PFSK-1 (cell line): ENCODE measurements around the gene ATP5F1D.

Experiments
- FOXP2 ChIP-seq: optimal IDR thresholded peaks from 2 replicates; pipeline ENCODE3; 2011; ENCODE audit warnings: borderline replicate concordance, control low read depth, inconsistent platforms; ENCODE audit not compliant: insufficient read depth; ENCODE audit errors: extremely low read length, extremely low read depth
- POLR2AphosphoS5 ChIP-seq: IDR thresholded peaks from 2 replicates; pipeline ENCODE4 v1.6.1; 2012; ENCODE audit warnings: low read depth, mild to moderate bottlenecking, control low read depth, low read length, moderate library complexity
- REST ChIP-seq, 2 experiments: IDR thresholded peaks; 2 replicates each; pipeline versions ENCODE4 v1.6.1 to v1.8.0; 2011 to 2012; ENCODE audit warnings: low read depth in 2 of 2, low read length in 2 of 2, control low read depth in 1 of 2, inconsistent platforms in 1 of 2, mild to moderate bottlenecking in 1 of 2, moderate library complexity in 1 of 2; ENCODE audit not compliant: insufficient read depth in 1 of 2
- SIN3A ChIP-seq: IDR thresholded peaks from 2 replicates; pipeline ENCODE4 v1.6.1; 2012; ENCODE audit warnings: mild to moderate bottlenecking, low read length, moderate library complexity, borderline replicate concordance; ENCODE audit not compliant: insufficient read depth
- TAF1 ChIP-seq: IDR thresholded peaks from 2 replicates; pipeline ENCODE4 v1.6.1; 2012; ENCODE audit warnings: low read length, control low read depth, borderline replicate concordance; ENCODE audit not compliant: insufficient read depth

The ATP5F1D gene

GRCh38 chr19:1291761-1292418 lies 50.3 kb downstream of the ATP5F1D start:
- TF ChIP-seq REST (IDR thresholded peaks at IDR 0.05; ENCODE audit: insufficient read depth in 1 of 2, low read depth in 2 of 2, low read length in 2 of 2) (no peak), TAF1 (no peak), POLR2AphosphoS5 (no peak), FOXP2 (no peak), SIN3A (no peak)

- no peak for TF ChIP-seq REST (IDR thresholded peaks at IDR 0.05; ENCODE audit: insufficient read depth in 1 of 2, low read depth in 2 of 2, low read length in 2 of 2)
- TF ChIP-seq FOXP2: no peak
- no peak for TF ChIP-seq SIN3A
- no peak for TF ChIP-seq POLR2AphosphoS5
- TF ChIP-seq TAF1: no peak
These were observed 51.0 kb downstream of the ATP5F1D start for GRCh38 chr19:1292419-1293151.

GRCh38 chr19:1293782-1294604 lies 52.4 kb downstream of the ATP5F1D start:
- TF ChIP-seq POLR2AphosphoS5 (no peak), FOXP2 (no peak), TAF1 (no peak), REST (IDR thresholded peaks at IDR 0.05; ENCODE audit: insufficient read depth in 1 of 2, low read depth in 2 of 2, low read length in 2 of 2) (no peak), SIN3A (no peak)
